Stimulated activated CD8-positive, alpha-beta memory T cell treated with anti-CD3 and anti-CD28 coated beads, Interleukin-15, amount 100 ng/mL, for 1 hour (primary cell): ENCODE results near the gene C6orf89.

ENCODE experiments used
- DNase-seq: peaks from one replicate; pipeline ENCODE4 v3.0.0-alpha.2; 2020; ENCODE audit warnings: low read depth

Gene C6orf89

DNA sequence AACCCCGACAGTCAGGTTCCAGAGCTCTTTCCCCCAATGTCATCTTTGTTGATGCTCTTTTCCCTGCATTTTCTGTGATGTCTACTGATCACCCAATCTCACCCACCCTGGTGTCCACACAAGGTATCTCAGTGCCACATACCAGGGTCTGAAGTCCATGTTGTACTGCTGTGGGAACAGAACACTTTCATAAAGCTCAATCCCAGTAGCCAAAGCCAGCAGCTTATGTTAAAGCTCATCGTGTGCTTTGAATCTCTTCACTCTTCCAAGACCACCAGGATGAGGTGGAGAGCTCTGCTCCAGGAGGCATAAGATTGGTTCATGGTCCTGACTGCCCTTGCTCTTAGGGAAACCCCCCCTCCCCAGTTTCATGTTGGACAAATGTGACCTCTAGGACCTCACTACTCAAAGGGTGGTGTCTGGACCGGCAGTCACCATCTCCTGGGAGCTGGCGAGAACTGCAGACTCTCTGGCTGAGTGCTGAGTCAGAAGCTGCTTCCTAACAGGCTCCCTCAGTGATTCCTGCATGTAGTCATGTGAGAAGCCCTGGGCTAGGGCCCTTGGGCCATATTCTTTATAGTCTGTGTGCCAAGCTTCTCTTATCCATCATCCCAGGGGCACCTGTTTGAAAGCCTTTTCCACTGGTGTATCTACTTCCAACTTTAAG is 33.1 kb upstream of the C6orf89 start:
- no peak for DNase-seq

- no peak for DNase-seq
Measured at GRCh38 chr6:36853325-36853724, 32.4 kb upstream of the C6orf89 start.

- DNase-seq, result no peak
Measured at GRCh38 chr6:36855750-36856149, 30.0 kb upstream of the C6orf89 start.

DNA sequence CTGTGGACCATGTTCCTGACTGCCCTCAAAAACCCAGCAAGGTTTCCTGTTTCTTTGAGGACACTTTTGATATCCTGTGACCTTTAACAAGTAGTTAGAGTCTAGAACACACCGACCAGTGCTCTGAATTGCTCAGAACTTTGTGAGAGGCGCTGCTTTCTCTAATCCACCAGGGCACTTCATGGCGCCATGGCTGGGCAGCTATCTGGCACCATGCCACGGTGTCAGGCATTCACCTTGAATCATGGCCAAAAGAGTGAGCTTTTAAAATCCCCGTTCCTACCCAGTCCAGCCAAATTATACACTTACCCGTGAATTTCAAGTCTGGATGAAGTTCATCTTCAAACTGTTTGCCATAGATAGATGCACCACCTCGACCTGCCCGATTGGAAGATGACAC is 29.5 kb upstream of the C6orf89 start:
- DNase-seq, result no peak

DNA sequence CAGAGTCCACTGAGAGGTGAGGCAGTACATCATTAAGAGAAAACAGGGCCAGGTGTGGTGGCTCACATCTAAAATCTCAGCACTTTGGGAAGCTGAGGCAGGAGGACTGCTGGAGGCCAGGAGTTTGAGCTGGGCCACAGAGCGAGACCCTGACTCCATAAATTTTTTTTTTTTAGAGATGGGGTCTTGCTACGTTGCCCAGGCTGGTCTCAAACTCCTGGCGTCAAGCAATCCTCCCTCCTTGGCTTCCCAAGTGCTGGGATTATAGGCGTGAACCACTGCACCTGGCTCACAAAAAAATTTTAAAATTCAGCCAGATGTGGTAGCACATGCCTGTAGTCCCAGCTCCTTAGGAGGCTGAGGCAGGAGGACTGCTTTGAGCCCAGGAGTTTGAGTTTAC is 28.4 kb upstream of the C6orf89 start:
- DNase-seq, result no peak

GRCh38 chr6:36858407-36858981 is 27.3 kb upstream of the C6orf89 start:
- DNase-seq, result no peak

GRCh38 chr6:36860126-36860525 is 25.6 kb upstream of the C6orf89 start:
- no peak for DNase-seq

- no peak for DNase-seq
Measured at GRCh38 chr6:36862164-36862847, 23.4 kb upstream of the C6orf89 start.

DNA sequence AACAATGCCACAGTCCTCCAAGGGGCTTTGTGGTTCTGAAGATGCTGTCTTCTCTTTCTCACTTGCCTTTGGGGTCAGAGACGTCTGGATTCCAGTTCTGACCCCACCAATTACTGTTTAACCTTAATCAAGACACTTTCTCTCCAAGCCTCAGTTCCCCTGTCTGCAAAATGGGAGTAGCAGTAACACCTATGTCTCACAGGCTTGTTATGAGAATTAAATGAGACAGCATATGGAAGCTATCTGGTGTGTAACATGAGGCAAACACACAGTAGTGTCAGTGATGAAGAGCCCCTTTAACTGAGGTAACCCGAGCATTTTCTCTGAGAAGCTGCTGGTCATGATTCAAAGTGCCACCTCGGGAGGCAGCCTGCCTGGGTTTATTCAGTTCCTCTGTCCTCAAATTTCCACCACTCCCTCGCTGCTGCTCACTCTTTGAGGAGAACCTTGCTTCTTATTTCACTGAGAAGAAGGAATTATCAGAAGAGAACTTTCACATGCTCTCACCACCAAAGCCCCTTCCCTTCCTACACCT is 22.8 kb upstream of the C6orf89 start:
- DNase-seq, result no peak

DNA sequence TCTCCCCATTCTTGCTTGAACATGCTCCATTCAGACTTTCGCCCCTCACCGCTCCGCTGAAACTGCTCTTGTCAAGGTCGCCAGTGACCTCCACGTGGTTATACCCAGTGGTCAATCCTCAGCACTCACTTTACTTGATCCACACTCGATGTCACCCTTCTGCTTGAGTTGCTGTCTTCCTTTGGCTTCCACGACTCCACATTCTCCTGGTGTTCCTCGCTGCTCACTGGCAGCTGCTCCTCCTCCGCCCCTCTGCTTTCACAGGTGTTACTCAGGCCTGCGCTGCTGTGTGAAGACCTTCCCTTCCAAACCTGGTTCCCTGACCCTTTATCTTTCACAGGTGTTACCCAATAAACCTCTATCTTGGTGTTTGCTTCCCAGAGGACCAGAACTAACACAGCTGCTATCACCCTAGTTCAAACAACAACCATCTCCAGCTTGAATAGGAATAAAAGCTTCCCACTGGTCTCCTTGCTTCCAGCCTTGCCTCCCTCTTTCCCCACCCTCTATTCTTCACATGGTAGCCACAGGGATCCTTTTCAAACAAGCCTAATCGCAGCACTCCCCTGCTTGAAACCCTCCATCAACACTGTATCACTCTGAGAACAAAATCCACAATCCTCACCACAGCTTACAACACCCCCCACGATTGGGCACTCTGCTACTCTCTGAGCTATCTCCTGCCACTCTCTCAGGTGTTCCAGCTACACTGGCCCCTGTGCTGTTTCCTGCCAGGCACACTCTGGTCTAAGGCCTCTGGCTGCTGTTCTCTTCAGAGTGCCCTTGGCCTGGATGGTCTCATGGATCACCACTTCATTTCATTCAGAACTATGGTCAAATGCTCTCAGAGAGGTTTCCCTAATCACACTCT is 21.8 kb upstream of the C6orf89 start:
- DNase-seq, result no peak

DNA sequence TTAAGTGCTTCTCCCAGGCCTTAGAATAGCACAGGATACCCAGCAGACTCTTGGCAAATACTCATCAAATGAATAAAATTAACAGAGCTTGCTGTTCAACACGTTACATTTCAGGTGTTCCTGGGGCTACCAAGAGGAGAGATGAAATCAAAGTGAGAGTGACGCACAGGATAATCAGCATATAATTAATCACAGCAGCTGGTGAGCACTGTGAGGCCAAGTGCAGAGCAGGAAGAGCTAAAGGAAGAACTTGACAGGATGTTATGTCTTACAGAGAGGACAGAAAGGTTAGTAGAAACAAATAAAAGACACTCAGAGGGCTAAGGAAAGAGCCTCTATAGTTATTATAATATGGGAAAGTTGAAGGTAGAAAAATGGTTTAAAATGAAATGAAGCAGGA is 19.9 kb upstream of the C6orf89 start:
- no peak for DNase-seq

- no peak for DNase-seq
Measured at GRCh38 chr6:36867471-36868224, 18.1 kb upstream of the C6orf89 start.

DNA sequence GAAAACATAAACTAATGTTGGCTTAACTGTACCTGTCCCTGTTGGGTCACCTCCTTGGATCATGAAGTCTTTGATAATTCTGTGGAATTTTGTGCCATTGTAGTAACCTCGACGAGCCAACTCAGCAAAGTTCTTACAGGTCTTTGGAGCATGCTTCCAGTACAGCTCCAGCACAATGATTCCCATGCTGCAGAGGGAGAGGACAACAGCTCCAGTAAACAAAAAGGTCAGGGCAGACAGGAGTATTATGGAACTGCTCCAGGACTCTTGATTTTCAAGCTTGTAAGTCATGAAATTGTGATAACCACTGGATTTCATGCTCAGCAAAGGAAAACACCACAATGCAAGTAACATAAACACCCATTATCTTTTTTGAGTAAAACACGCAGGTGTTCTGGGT is 14.1 kb upstream of the C6orf89 start:
- DNase-seq, result no peak

GRCh38 chr6:36873115-36873514 is 12.6 kb upstream of the C6orf89 start:
- no peak for DNase-seq

GRCh38 chr6:36873612-36874442 is 11.9 kb upstream of the C6orf89 start:
- no peak for DNase-seq

DNA sequence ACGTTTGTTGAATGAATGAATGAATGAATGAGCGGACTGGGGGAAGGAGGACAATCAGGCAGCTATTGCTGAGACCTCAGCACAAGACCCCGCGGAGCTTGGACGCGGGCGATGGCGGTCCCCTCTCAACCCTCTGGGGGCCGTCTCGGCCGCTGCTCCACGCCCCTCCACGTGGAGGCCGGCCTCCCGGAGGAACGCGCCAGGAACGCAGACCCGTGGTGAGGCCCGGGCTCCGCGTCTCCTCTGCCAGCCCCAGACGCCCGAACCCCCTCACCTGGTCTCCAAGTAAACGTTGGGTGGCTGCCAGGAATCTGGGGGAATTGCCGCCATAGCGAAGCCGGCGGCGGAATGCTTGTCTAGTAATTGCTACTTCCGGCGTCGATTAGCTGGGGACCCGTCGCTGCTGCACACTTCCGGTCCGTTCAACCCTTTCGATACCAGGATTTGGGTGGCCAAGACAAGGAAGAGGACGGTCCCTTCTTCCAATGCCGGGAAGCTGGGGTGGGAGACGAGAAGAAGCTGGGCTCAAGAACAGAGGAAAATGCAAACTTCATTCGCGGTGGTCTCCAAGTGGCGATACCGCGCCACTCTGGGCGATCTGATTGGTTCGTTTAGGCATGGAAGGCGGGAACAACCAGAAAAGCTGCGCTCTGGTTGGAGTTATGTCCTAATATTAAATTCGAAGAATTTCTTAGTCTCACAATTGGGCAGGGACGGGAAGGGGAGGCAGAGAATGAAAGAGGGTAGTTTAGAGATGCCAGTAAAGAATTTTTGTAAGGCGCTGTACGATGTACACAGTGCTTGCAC is 11.1 kb upstream of the C6orf89 start, which contains the start of gene PPIL1:
PPIL1 (minus strand) TSS at position 361 of the 807 bp plus-strand sequence; CDS start at position 330, 31 bp downstream.
- DNase-seq, result peak; percentile 63

- DNase-seq, result no peak
Measured at GRCh38 chr6:36875250-36875633, 10.5 kb upstream of the C6orf89 start.

DNA sequence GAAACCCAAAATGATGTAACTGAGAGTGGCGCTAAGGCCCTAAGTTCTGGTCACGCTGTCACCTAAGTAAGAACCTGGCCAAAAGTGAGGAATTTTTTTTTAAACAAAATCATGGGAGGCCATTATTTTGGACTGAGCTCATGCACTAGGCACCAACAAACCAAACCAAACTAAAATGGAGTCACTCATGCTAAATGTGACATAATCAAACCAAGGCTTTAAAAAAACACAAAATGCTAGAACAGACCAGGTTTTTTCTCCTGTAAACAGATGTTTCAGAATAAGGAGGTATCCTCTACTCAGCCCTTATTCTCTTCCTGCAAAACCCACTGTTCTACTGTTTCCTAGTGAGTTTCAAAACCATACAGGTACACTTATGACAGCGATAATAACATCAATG is 1.1 kb upstream of the C6orf89 start:
- no peak for DNase-seq

DNA sequence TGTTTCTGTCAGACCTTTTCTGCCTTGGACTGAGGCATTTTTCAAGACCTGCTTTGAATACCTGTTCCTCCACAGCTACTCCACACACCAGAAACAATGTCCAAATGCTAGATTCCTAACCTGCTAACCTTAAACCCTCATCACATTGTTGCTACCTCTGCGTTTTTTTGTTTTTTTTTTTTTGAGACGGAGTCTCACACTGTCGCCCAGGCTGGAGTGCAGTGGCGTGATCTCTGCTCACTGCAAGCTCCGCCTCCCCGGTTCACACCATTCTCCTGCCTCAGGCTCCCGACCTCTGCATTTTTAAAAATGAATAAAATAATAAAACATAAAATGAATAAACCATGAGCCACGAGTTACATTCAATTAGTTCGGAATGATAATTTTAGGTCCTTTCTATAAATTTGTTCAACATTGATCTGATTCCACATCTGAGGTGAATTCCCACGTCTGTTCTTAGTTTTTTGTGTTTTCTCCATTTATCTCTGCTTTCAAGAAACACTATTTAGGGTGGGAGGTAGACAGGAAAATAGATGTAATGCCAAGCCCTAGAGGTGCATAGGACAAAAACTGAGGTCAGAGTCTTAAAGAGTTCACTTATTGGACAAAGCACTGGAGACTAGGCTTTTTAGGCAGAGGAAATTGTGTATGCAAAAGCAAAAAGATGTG is 1.3 kb downstream of the C6orf89 start:
- no peak for DNase-seq
